Erythroblast (primary cell): ENCODE data around the gene SAG.

Experiments used
- GATA1 ChIP-seq: IDR thresholded peaks from 2 replicates; pipeline ENCODE4 v1.6.1; 2011; ENCODE audit warnings: low read depth, mild to moderate bottlenecking, control low read depth, low read length, moderate library complexity
- POLR2A ChIP-seq: IDR thresholded peaks from 2 replicates; pipeline ENCODE4 v1.6.1; 2011; ENCODE audit warnings: mild to moderate bottlenecking, low read length

DNA sequence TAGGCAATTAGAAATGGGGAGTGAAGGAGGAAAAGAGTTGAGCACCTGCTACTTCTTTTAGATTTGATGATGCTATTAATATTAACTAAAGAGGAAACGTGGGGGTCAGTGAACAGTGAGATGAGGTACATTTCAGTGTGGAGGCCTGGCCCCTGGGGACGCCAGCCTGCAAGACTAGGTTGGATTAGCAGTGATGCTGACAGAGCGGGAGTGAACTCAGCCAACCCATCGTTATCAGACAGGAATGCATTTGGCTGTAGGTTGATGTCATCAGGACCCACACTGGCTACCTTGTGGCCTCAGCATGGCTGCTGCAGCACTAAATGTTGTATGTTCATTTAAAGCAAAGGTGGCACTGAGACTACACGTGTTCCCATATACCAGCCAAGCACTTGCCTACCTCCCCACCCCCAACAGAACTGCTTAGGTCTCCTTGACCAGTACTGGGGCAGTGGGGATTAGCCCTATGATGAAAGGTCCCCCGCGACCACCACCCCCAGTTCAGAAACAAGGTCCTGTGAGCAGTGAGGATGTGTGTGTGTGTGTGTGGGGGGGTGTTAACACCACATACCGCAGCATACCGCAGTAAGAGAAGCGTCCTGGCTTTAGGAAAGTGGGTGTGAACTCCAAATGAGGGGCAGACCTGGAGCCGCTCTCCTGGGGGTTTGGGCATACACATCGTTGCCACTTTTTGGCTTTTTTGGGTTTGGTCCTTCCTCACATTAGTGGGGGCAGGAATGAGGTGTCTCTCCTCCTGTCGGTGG is 72.7 kb downstream of the SAG start:
- no peak for TF ChIP-seq POLR2A
- TF ChIP-seq GATA1, result no peak
